Cardiac fibroblast (primary cell): ENCODE measurements around the gene NKX3-2.

Source experiments
- DNase-seq, 2 donors: peaks; one replicate each; pipeline versions ENCODE4 v3.0.0 to v3.0.0-alpha.2; 2010; ENCODE audit warnings: low read depth in 2 of 2
- H3K4me3 ChIP-seq, 2 donors: replicated peaks in 1 of 2; 1 replicate in 1 of 2; 2 replicates in 1 of 2; pipeline ENCODE4 v1.5.1; 2011; ENCODE audit warnings: low read depth in 2 of 2, low read length in 2 of 2, mild to moderate bottlenecking in 2 of 2, moderate library complexity in 1 of 2
- CTCF ChIP-seq: IDR thresholded peaks from one replicate; pipeline ENCODE4 v1.5.1; 2011; ENCODE audit warnings: low read depth, mild to moderate bottlenecking, low read length, inconsistent platforms

Gene NKX3-2

GRCh38 chr4:13537011-13537831, 7.1 kb downstream of the NKX3-2 start:
- TF ChIP-seq CTCF: no peak
- DNase-seq: no peak
- H3K4me3 ChIP-seq: no peak overlapping the region

DNA sequence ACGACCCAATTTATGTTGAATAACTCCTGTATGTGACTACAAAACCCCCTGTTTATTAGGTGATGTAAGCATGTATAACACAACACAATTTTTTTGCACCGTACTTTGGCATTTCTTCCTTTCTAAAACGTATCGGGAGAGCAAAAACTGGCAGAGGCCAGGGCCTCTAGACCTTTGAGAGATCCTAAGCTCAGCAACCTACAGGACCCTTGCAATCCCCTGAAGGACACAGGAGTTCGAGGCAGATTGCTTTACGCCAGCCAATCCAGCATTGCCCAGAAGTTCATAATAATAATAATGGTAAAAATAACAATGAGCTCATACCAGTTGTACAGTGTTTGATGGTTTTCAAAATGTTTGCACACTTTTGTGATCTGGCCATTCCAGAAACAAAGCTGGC, 7.7 kb downstream of the NKX3-2 start:
- H3K4me3 ChIP-seq: no peak overlapping the region
- TF ChIP-seq CTCF: no peak
- DNase-seq: no peak

GRCh38 chr4:13535708-13536361, 8.5 kb downstream of the NKX3-2 start:
- H3K4me3 ChIP-seq: no peak overlapping the region
- DNase-seq: no peak
- no peak for TF ChIP-seq CTCF

- TF ChIP-seq CTCF: no peak
- DNase-seq: no peak
- H3K4me3 ChIP-seq: no peak overlapping the region
These were observed 9.2 kb downstream of the NKX3-2 start for GRCh38 chr4:13535118-13535517.

DNA sequence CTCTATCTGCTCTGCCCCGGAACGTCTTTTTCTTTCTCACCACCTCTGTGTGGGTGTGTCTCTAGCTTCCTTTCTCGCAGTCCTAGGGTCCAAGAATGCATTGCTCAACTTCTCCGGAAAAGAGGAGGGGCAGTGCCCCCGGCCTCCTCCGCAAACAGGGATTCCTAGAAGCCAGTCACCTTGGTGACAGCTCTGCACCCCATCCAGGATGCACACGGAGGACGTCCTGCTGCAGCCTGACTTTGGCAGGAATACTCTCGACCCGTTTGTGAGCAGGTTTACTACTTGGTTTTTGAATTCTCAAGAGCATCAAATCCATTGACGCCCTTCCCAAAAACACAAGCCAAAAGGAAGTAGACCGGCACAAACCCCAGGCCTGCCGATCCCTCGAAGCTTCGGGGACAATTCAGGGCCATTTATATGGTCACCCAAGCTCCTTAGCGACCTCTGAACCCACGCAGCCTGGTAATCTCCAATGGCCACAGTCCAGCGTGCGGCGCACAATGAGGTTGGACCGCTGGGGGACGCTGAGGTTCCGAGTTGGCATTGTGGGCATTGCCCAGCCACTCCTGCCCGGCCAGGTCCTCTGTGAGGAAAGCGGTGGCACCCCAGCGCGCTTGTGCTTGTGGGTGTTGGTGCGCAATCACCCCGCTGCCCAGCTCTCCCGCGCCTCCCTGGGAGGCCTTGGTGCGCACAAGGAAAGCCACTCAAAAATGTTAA, 9.8 kb downstream of the NKX3-2 start:
- DNase-seq: no peak
- no peak overlapping the region for H3K4me3 ChIP-seq
- TF ChIP-seq CTCF: no peak

DNA sequence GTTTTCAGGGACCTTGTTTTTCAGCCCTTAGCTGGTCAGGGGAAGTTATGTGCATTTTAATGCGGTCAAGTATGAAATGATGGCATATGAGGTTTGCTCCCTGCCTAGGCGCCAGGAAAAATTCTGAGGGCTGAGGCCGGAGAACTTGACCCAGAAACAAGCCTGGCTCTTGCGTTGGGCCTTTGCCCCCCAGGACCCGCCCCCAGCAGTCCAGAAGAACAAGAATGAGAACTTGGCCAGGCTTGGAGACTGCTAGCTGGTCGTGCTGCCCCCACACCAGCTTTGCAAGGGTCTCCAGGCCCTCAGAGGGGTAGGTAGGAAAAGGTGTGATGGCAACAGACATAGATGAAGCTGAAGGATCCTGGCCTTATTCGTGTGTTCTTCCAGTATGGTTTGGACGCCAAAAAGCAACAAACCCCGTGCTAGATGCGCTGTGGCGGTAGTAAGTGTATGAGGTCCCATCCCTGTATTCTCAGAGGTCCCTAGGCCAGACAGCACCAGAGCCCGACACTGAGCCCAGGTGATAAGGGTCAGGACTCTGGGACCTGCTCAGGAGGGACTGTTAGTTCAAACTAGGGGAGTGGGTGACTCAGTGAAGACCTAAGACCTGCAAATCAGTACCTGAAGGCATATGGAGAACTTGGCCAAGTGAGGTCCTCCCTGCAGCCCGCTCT, 10.5 kb downstream of the NKX3-2 start:
- no peak for DNase-seq
- no peak for TF ChIP-seq CTCF
- H3K4me3 ChIP-seq: no peak overlapping the region
